GM12878 (cell line): Measurements from ENCODE around the gene NCKIPSD. TPM values are rescaled to one million over a fixed set of nuclear protein-coding genes. Genes with fewer than 3 reads are reported as not detected.
"Not testable (repeated sequence)": the region's sequence is repeated elsewhere in the genome, so short reads cannot be mapped to it uniquely, and the experiment has no call there.

ENCODE experiments used
- ATAC-seq: fragments of 200-7000 bp; cut with Tn5 transposase; 3 replicates; pipeline ENCODE4 v1.9.1; 2020; ENCODE audit warnings: mild to moderate bottlenecking, moderate library complexity
- BruUV-seq: library from RNA; stranded (reverse); fragments of 400-500 nt; replicated peaks from 2 replicates; lab custom pipeline; 2021; lab: Mats Ljungman, UMichigan
- CTCF ChIA-PET: fragments of 300-600 bp; sonication (Branson Sonifier 250); formaldehyde crosslinking; extraction: SDS; loops from one replicate; lab custom pipeline; 2021; ENCODE audit warnings: inconsistent platforms; lab: Yijun Ruan, JAX
- POLR2A ChIA-PET: fragments of 350-600 bp; formaldehyde crosslinking; extraction: SDS; loops from one replicate; lab custom pipeline; 2021; ENCODE audit warnings: inconsistent platforms; lab: Charles Lee
- RAD21 ChIA-PET: fragments of 300-600 bp; sonication (Branson Sonifier 250); formaldehyde crosslinking; loops from one replicate; lab custom pipeline; 2023; ENCODE audit warnings: antibody characterized with exemption; ENCODE audit not compliant: unreplicated experiment; lab: Charles Lee
- SMC1A ChIA-PET: fragments of 300-600 bp; sonication (Branson Sonifier 250); formaldehyde crosslinking; loops from one replicate; lab custom pipeline; 2023; ENCODE audit not compliant: unreplicated experiment, uncharacterized antibody; lab: Charles Lee
- DNase-seq: peaks from one replicate; pipeline ENCODE4 v3.0.0-alpha.2; 2011; ENCODE audit warnings: low read depth, low spot score
- FAIRE-seq: peaks from 3 replicates; lab custom pipeline; 2011; peaks lifted over from hg19 to GRCh38; lab: Jason Lieb, UNC
- H2AFZ ChIP-seq: 2 replicates; pipeline ENCODE4 v1.6.0; 2011; ENCODE audit warnings: low read depth, low read length, control low read depth; ENCODE audit not compliant: control insufficient read depth
- H3K27ac ChIP-seq: 2 replicates; pipeline ENCODE4 v1.5.1; 2011; ENCODE audit warnings: control low read depth; ENCODE audit not compliant: control insufficient read depth, insufficient read depth
- H3K27me3 ChIP-seq, 2 experiments: replicated peaks in 1 of 2; 2 replicates each; pipeline versions ENCODE4 v1.6.0 to v1.6.1; 2011; ENCODE audit warnings: low read length in 1 of 2; ENCODE audit not compliant: control insufficient read depth in 2 of 2, insufficient read depth in 2 of 2
- H3K36me3 ChIP-seq, 2 experiments: 2 replicates each; pipeline ENCODE4 v1.5.1; 2011; ENCODE audit warnings: low read length in 1 of 2; ENCODE audit not compliant: control insufficient read depth in 2 of 2, insufficient read depth in 2 of 2
- H3K4me1 ChIP-seq: 2 replicates; pipeline ENCODE4 v1.6.1; 2011; ENCODE audit warnings: mild to moderate bottlenecking, low read length, moderate library complexity, mixed read lengths; ENCODE audit not compliant: control insufficient read depth, insufficient read depth
- H3K4me2 ChIP-seq: 2 replicates; pipeline ENCODE4 v1.6.0; 2011; ENCODE audit warnings: control low read depth; ENCODE audit not compliant: control insufficient read depth, insufficient read depth
- H3K4me3 ChIP-seq: fragments of 200-600 bp; sonication (generic); 2 replicates; pipeline ENCODE4 v1.5.1; 2016
- H3K79me2 ChIP-seq: 2 replicates; pipeline ENCODE4 v1.6.0; 2011; ENCODE audit warnings: low read length; ENCODE audit not compliant: control insufficient read depth, insufficient read depth
- H3K9ac ChIP-seq: 2 replicates; pipeline ENCODE4 v1.8.0; 2011; ENCODE audit warnings: low read length, control low read depth, mixed read lengths; ENCODE audit not compliant: control insufficient read depth, insufficient read depth
- H3K9me3 ChIP-seq: replicated peaks from 3 replicates; pipeline ENCODE4 v1.5.1; 2011; ENCODE audit warnings: mild to moderate bottlenecking, low read length; ENCODE audit not compliant: control insufficient read depth, insufficient read depth
- H4K20me1 ChIP-seq: 2 replicates; pipeline ENCODE4 v1.6.0; 2011; ENCODE audit not compliant: control insufficient read depth, insufficient read depth
- BACH1 ChIP-seq: fragments of 450-650 bp; IDR thresholded peaks from 2 replicates; pipeline ENCODE4 v1.6.1; 2017; ENCODE audit warnings: mild to moderate bottlenecking, borderline replicate concordance
- BRCA1 ChIP-seq: IDR thresholded peaks from 2 replicates; pipeline ENCODE4 v1.6.1; 2011; ENCODE audit warnings: low read depth, low read length, improper control_type of control experiment
- ETV6 ChIP-seq, 2 experiments: fragments of 450-650 bp in 1 of 2; IDR thresholded peaks in 1 of 2; conservative IDR thresholded peaks in 1 of 2; 2 replicates each; pipeline ENCODE4 v1.6.1; 2014; ENCODE audit warnings: antibody characterized with exemption in 1 of 2, borderline replicate concordance in 1 of 2, low read depth in 1 of 2, mild to moderate bottlenecking in 1 of 2, moderate library complexity in 1 of 2
- GATAD2B ChIP-seq: fragments of 450-650 bp; conservative IDR thresholded peaks from 2 replicates; pipeline ENCODE4 v1.6.1; 2017; ENCODE audit warnings: low read depth, mild to moderate bottlenecking, moderate library complexity
- HDAC2 ChIP-seq: fragments of 200-600 bp; sonication (generic); IDR thresholded peaks from 2 replicates; pipeline ENCODE4 v1.6.1; 2017
- IRF4 ChIP-seq: IDR thresholded peaks from 2 replicates; pipeline ENCODE4 v1.6.1; 2011; ENCODE audit warnings: low read depth, low read length
- POLR2AphosphoS5 ChIP-seq: IDR thresholded peaks from 2 replicates; pipeline ENCODE4 v1.6.1; 2011; ENCODE audit warnings: mild to moderate bottlenecking, low read length, inconsistent platforms
- RELA ChIP-seq: fragments of 450-650 bp; IDR thresholded peaks from 2 replicates; pipeline ENCODE4 v1.8.0; 2014; ENCODE audit warnings: borderline replicate concordance; ENCODE audit not compliant: partially characterized antibody
- SPI1 ChIP-seq: IDR thresholded peaks from 2 replicates; pipeline ENCODE4 v1.6.1; 2011; ENCODE audit warnings: low read depth, mild to moderate bottlenecking, low read length, moderate library complexity, borderline replicate concordance; ENCODE audit not compliant: insufficient read depth
- USF1 ChIP-seq: IDR thresholded peaks from 2 replicates; pipeline ENCODE4 v1.6.1; 2011; ENCODE audit warnings: borderline replicate concordance, low read depth, mild to moderate bottlenecking, moderate library complexity, mixed read lengths, low read length; ENCODE audit not compliant: insufficient read depth; ENCODE audit errors: extremely low read length
- WGBS: methylation state at CpG from one replicate; pipeline ENCODE4 v1.1.6; 2016; ENCODE audit warnings: low lambda C conversion rate; ENCODE audit not compliant: insufficient replicate concordance, insufficient coverage; ENCODE audit errors: missing lambda C conversion rate; 5-methylcytosine and 5-hydroxymethylcytosine counted together
- in situ Hi-C: fragments of 300-500 bp; cut with MboI; formaldehyde crosslinking; loops from 9 replicates; pipeline ENCODE4 v1.14.3; 2018; ENCODE audit warnings: mixed read lengths
- intact Hi-C: fragments of 100-400 bp; cut with micrococcal nuclease; formaldehyde crosslinking; loops from one replicate; pipeline ENCODE4 v1.14.2; 2022; ENCODE audit not compliant: unreplicated experiment
- polyA plus RNA-seq, 11 experiments: library from polyadenylated mRNA; depleted of rRNA in 4 of 11; unstranded in 6 of 11; stranded (reverse) in 5 of 11; fragments of >200 nt; fragmentation: Nextera tagmentation in 4 of 11; fragmentation: Illumina TruSeq in 1 of 11; extraction: Ambion mirVana in 4 of 11; extraction: Trizol in 1 of 11; gene quantifications; 1 replicate in 1 of 11; 2 replicates in 10 of 11; pipeline versions ENCODE4 v1.2.1 to v1.2.3, GENCODE V29; 2011 to 2016; ENCODE audit warnings: inconsistent platforms in 2 of 11, missing spikeins in 2 of 11, low read depth in 1 of 11
- total RNA-seq, 4 experiments: library from RNA; depleted of rRNA in 3 of 4; stranded (reverse); fragments of >200 nt in 3 of 4; fragmentation: Illumina TruSeq in 1 of 4; extraction: Trizol in 1 of 4; gene quantifications; 2 replicates each; pipeline versions ENCODE4 v1.2.1 to v1.2.3, GENCODE V29; 2013 to 2021

NCKIPSD gene
- total and polyA plus RNA-seq, 10 of the 15 experiments (the other 5 are each of a cell fraction or from before 2014, with no cell fraction given), result 0.93 to 31.6 (median 15.2) TPM

GRCh38 chr3:48723293-48723692, 37.6 kb upstream of the NCKIPSD start:
- H3K27me3 ChIP-seq, ATAC-seq, H3K4me1 ChIP-seq, H4K20me1 ChIP-seq, H3K4me3 ChIP-seq, H3K27ac ChIP-seq, BruUV-seq, H2AFZ ChIP-seq, SMC1A ChIA-PET, intact Hi-C loops, H3K79me2 ChIP-seq, in situ Hi-C loops, FAIRE-seq, RAD21 ChIA-PET, H3K9me3 ChIP-seq, H3K4me2 ChIP-seq, H3K36me3 ChIP-seq, DNase-seq, H3K9ac ChIP-seq: not testable (repeated sequence)
- WGBS, result 88% methylated on average over 3 of the region's 3 CpGs
- ChIA-PET CTCF (interaction anchor here (0.6 to 1.6 kb wide), 3 partner anchors 13 to 20 kb away, joined by 3 to 4 read pairs (median 3); no protein-coding TSS in a partner anchor), POLR2A (interaction anchor here (0.5 kb wide), 1 partner anchor 98 kb away, joined by 3 read pairs; no protein-coding TSS in a partner anchor)

- peak; percentile 91 for FAIRE-seq
- 1% methylated on average over 38 of the region's 38 CpGs for WGBS
- DNase-seq, result peak; percentile 89
- H3K9me3 ChIP-seq, result no peaks in the 10 kb centered on the region
- H3K9ac ChIP-seq, result peak within 1 kb of the TSS; percentile 99
- peaks cover 0 to 6% of the 10 kb centered on the region in 2 experiments; a peak in 2 of 4 replicates for H3K36me3 ChIP-seq
- H3K4me2 ChIP-seq, result peak within 1 kb of the TSS; percentile 99
- in situ Hi-C loops, result no loop called here
- peaks cover 10% of the 10 kb centered on the region for H3K4me1 ChIP-seq
- peak within 1 kb of the TSS; percentile 90 for H3K4me3 ChIP-seq
- no peaks in the 10 kb centered on the region for H4K20me1 ChIP-seq
- H3K27me3 ChIP-seq, result no peaks in the 10 kb centered on the region
- ChIA-PET CTCF (interaction anchor here (0.6 to 3.3 kb wide), 11 partner anchors 8 to 305 kb away, joined by 3 to 14 read pairs (median 4); partner anchors contain the start of genes NCKIPSD and NDUFAF3), POLR2A (interaction anchor here (0.5 to 2.2 kb wide), 10 partner anchors 9 to 1161 kb away, joined by 3 to 8 read pairs (median 4); partner anchors contain the start of genes NCKIPSD and PFKFB4), RAD21 (interaction anchor here (1.0 to 1.7 kb wide), 3 partner anchors 33 to 316 kb away, joined by 3 to 4 read pairs (median 3); partner anchors contain the start of gene SLC25A20), SMC1A (interaction anchor here (0.6 to 0.9 kb wide), 4 partner anchors 21 to 235 kb away, joined by 3 read pairs; partner anchors contain the start of gene PFKFB4)
- BruUV-seq, result no TSS peak
- H3K27ac ChIP-seq, result peak within 1 kb of the TSS; percentile 97
- peak; percentile 99 for ATAC-seq
- H3K79me2 ChIP-seq, result peaks cover 46% of the 10 kb centered on the region
- intact Hi-C loops, result no loop called here
- H2AFZ ChIP-seq, result peak within 1 kb of the TSS; percentile 100
- TF ChIP-seq POLR2AphosphoS5, result peak; percentile 97
- TF ChIP-seq ETV6 (conservative IDR thresholded peaks at IDR 0.05 in 1 of 2, IDR thresholded peaks at IDR 0.05 in 1 of 2; ENCODE audit: borderline replicate concordance in 1 of 2, low read depth in 1 of 2), result no peak
- no peak for TF ChIP-seq SPI1
- no peak for TF ChIP-seq HDAC2
- TF ChIP-seq IRF4, result no peak
- no peak for TF ChIP-seq BRCA1
- no peak for TF ChIP-seq GATAD2B
- peak; percentile 41; the same call in 1 of the 2 replicates for TF ChIP-seq BACH1
- TF ChIP-seq USF1, result no peak
- TF ChIP-seq RELA, result no peak
These were observed 31.4 kb upstream of the NCKIPSD start, which contains the start of gene IP6K2 for GRCh38 chr3:48716982-48717746. IP6K2 (minus strand) TSS chr3:48717221; CDS start chr3:48695291, 21,930 bp downstream.
